ENCODE measurements around the gene SPTLC2.

DNA sequence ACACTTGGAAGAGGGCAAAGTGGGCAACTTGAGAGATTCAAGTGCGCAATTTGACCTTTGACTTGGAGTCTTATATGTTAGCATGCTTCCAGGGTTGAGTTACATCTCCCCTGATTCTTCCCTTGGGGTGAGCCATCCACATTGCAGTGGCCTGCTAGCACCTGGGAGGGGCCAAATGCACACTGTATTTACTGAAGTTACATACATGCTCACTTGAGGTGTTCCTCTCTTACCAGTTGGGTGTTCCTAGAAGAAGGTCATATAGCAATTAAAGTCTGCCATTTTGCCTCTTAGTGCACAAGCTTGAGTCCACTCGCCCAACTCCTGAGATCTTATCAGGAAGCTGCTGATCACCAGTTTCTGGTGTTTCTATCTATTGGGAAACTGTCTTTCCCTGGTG lies 13.7 kb upstream of the SPTLC2 start:
- TF ChIP-seq POLR2AphosphoS5 (IDR thresholded peaks at IDR 0.05; ENCODE audit: insufficient read depth in 1 of 2, low read depth in 1 of 2), result no peak
- TF ChIP-seq, protein P1, sequence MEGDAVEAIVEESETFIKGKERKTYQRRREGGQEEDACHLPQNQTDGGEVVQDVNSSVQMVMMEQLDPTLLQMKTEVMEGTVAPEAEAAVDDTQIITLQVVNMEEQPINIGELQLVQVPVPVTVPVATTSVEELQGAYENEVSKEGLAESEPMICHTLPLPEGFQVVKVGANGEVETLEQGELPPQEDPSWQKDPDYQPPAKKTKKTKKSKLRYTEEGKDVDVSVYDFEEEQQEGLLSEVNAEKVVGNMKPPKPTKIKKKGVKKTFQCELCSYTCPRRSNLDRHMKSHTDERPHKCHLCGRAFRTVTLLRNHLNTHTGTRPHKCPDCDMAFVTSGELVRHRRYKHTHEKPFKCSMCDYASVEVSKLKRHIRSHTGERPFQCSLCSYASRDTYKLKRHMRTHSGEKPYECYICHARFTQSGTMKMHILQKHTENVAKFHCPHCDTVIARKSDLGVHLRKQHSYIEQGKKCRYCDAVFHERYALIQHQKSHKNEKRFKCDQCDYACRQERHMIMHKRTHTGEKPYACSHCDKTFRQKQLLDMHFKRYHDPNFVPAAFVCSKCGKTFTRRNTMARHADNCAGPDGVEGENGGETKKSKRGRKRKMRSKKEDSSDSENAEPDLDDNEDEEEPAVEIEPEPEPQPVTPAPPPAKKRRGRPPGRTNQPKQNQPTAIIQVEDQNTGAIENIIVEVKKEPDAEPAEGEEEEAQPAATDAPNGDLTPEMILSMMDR (IDR thresholded peaks at IDR 0.05), result no peak
